Uterine smooth muscle cell (primary cell): Measurements from ENCODE around the gene MROH7. TPM values are rescaled to one million over a fixed set of nuclear protein-coding genes. Genes with fewer than 3 reads are reported as not detected.

Source experiments
- total RNA-seq: library from RNA; depleted of rRNA; stranded (reverse); fragments of >200 nt; gene quantifications from 2 replicates; pipeline ENCODE4 v1.2.3, GENCODE V29; 2014

MROH7 gene
- 0.11 and 0.12 TPM in 2 replicates for total RNA-seq

GRCh38 chr1:54640863-54641836 is at the start of gene MROH7:
Gene MROH7, plus strand, starts transcription at chr1:54641786. Its CDS starts 11,141 bp downstream, at chr1:54652927.

GRCh38 chr1:54623216-54624007 is 18.2 kb upstream of the MROH7 start, which contains the start of gene FAM151A:
Gene FAM151A, minus strand, starts transcription at chr1:54623525. Its CDS starts 130 bp downstream, at chr1:54623395.

GRCh38 chr1:54715493-54716298 is 74.1 kb downstream of the MROH7 start, which contains the start of gene TTC4:
Gene TTC4, plus strand, starts transcription at chr1:54715861. Its CDS starts 48 bp downstream, at chr1:54715909.

Other genes starting within 250 kb of the MROH7 start
- 8.7 and 11.7 TPM in 2 replicates for gene SSBP3, start 235.4 kb upstream of the MROH7 start, total RNA-seq
- gene ACOT11, start 93.6 kb upstream of the MROH7 start, total RNA-seq = 3.4 and 5.7 TPM in 2 replicates
- gene FAM151A, start 18.3 kb upstream of the MROH7 start, total RNA-seq = not detected in 2 replicates
- gene TTC4, start 74.1 kb downstream of the MROH7 start, total RNA-seq = 26.6 and 41.6 TPM in 2 replicates
- 5.3 and 6.5 TPM in 2 replicates for gene PARS2, start 122.7 kb downstream of the MROH7 start, total RNA-seq
- gene TTC22, start 159.5 kb downstream of the MROH7 start, total RNA-seq = not detected in 2 replicates
- 252 and 282 TPM in 2 replicates for gene DHCR24, start 245.4 kb downstream of the MROH7 start, total RNA-seq